ENCODE data around the gene GRHPR.

Gene GRHPR

GRCh38 chr9:37417252-37417803 is 5.2 kb upstream of the GRHPR start:
- H2AFZ ChIP-seq (ENCODE audit: low read depth, low read length, severe bottlenecking), result no peak overlapping the region
- no peak overlapping the region for H3K9ac ChIP-seq (ENCODE audit: low read length)
- peaks cover 15% of the 10 kb centered on the region for H3K79me2 ChIP-seq (ENCODE audit: insufficient read depth, low read length)
- H3F3A ChIP-seq (ENCODE audit: insufficient read depth), result peaks cover 21% of the 10 kb centered on the region
- no peak overlapping the region for H3K4me3 ChIP-seq (ENCODE audit: insufficient read depth, low read length, poor library complexity, severe bottlenecking)
- no peaks in the 10 kb centered on the region for H3K27me3 ChIP-seq (ENCODE audit: low read length)
- no peak for TF ChIP-seq EZH2phosphoT487 (conservative IDR thresholded peaks at IDR 0.05; ENCODE audit: low read length)
- no peak for TF ChIP-seq CTCF (IDR thresholded peaks at IDR 0.05; ENCODE audit: insufficient read depth, low read length, poor library complexity, severe bottlenecking)
- no peak overlapping the region for H3K4me2 ChIP-seq (ENCODE audit: low read depth, low read length, poor library complexity, severe bottlenecking)
- no peaks in the 10 kb centered on the region for H3K9me3 ChIP-seq (ENCODE audit: insufficient read depth, low read length)
- no peak overlapping the region for H3K27ac ChIP-seq (ENCODE audit: low read depth, low read length)
- H3K36me3 ChIP-seq (ENCODE audit: low read length), result no peaks in the 10 kb centered on the region
- H3K9me2 ChIP-seq (replicated peaks; ENCODE audit: insufficient read depth, low read length), result no peaks in the 10 kb centered on the region
- H4K20me1 ChIP-seq (ENCODE audit: low read depth, low read length), result no peaks in the 10 kb centered on the region

- Histone ChIP-seq H3K9ac (ENCODE audit: low read length) (no peak overlapping the region), H3K9me2 (replicated peaks; ENCODE audit: insufficient read depth, low read length) (no peaks in the 10 kb centered on the region), H4K20me1 (ENCODE audit: low read depth, low read length) (no peaks in the 10 kb centered on the region), H2AFZ (ENCODE audit: low read depth, low read length, severe bottlenecking) (no peak overlapping the region), H3K36me3 (ENCODE audit: low read length) (no peaks in the 10 kb centered on the region), H3K4me2 (ENCODE audit: low read depth, low read length, poor library complexity, severe bottlenecking) (no peak overlapping the region), H3K79me2 (ENCODE audit: insufficient read depth, low read length) (peaks cover 14% of the 10 kb centered on the region), H3K4me3 (ENCODE audit: insufficient read depth, low read length, poor library complexity, severe bottlenecking) (no peak overlapping the region), H3K9me3 (ENCODE audit: insufficient read depth, low read length) (no peaks in the 10 kb centered on the region), H3F3A (ENCODE audit: insufficient read depth) (peaks cover 17% of the 10 kb centered on the region), H3K27me3 (ENCODE audit: low read length) (no peaks in the 10 kb centered on the region), H3K27ac (ENCODE audit: low read depth, low read length) (no peak overlapping the region)
- TF ChIP-seq CTCF (IDR thresholded peaks at IDR 0.05; ENCODE audit: insufficient read depth, low read length, poor library complexity, severe bottlenecking) (no peak), EZH2phosphoT487 (conservative IDR thresholded peaks at IDR 0.05; ENCODE audit: low read length) (no peak)
Measured at GRCh38 chr9:37417857-37418618, 4.5 kb upstream of the GRHPR start.

GRCh38 chr9:37419204-37419603 is 3.3 kb upstream of the GRHPR start:
- Histone ChIP-seq H4K20me1 (ENCODE audit: low read depth, low read length) (no peaks in the 10 kb centered on the region), H3K27ac (ENCODE audit: low read depth, low read length) (no peak overlapping the region), H3K36me3 (ENCODE audit: low read length) (no peaks in the 10 kb centered on the region), H3K4me3 (ENCODE audit: insufficient read depth, low read length, poor library complexity, severe bottlenecking) (no peak overlapping the region), H3F3A (ENCODE audit: insufficient read depth) (peaks cover 7% of the 10 kb centered on the region; the same call in 1 of the 2 replicates), H3K4me2 (ENCODE audit: low read depth, low read length, poor library complexity, severe bottlenecking) (no peak overlapping the region), H3K79me2 (ENCODE audit: insufficient read depth, low read length) (peaks cover 24% of the 10 kb centered on the region), H3K9ac (ENCODE audit: low read length) (no peak overlapping the region), H3K9me2 (replicated peaks; ENCODE audit: insufficient read depth, low read length) (no peaks in the 10 kb centered on the region), H2AFZ (ENCODE audit: low read depth, low read length, severe bottlenecking) (no peak overlapping the region), H3K27me3 (ENCODE audit: low read length) (no peaks in the 10 kb centered on the region), H3K9me3 (ENCODE audit: insufficient read depth, low read length) (no peaks in the 10 kb centered on the region)
- TF ChIP-seq EZH2phosphoT487 (conservative IDR thresholded peaks at IDR 0.05; ENCODE audit: low read length) (no peak), CTCF (IDR thresholded peaks at IDR 0.05; ENCODE audit: insufficient read depth, low read length, poor library complexity, severe bottlenecking) (no peak)
